Islet of Langerhans (tissue), 1 donor: ENCODE data around the gene TXNRD1.
"Not testable (repeated sequence)": the region's sequence is repeated elsewhere in the genome, so short reads cannot be mapped to it uniquely, and the experiment has no call there.

Experiments used
- FAIRE-seq: peaks from one replicate; lab custom pipeline; 2011; peaks lifted over from hg19 to GRCh38; lab: Jason Lieb, UNC

TXNRD1 gene

DNA sequence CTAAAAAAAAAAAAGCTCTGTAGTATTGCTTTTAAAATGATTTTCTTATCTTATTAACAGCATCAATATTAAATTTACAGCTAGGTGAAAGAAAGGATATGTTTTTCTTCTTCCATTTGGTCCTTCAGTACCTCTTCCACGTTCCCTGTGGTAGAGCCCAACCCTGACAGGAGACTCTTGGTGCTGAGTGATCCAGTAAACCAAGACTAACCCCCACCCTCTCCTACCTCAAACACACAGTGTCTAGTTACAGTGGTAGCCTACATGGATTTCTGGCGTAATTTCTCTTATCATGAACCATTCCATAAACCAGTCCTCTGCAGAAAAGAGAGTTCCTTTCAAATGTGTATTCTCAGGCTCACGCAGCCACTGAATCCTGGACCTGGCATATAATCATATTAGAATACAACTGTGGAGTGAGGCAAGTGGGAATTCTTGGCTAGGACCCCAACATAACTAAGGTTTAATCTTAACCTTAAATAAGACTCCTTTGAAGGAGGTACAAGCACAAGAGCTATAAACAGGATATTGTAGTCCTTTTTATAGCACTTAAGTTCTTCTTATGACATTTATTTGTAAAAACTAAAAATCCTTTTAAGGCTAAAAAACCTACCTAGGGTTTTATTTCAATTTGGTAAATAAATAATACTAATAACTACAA, 27.1 kb downstream of the TXNRD1 start:
- no peak for FAIRE-seq

GRCh38 chr12:104243551-104243950, 28.0 kb downstream of the TXNRD1 start:
- FAIRE-seq: no peak

GRCh38 chr12:104243971-104244370, 28.4 kb downstream of the TXNRD1 start:
- no peak for FAIRE-seq

DNA sequence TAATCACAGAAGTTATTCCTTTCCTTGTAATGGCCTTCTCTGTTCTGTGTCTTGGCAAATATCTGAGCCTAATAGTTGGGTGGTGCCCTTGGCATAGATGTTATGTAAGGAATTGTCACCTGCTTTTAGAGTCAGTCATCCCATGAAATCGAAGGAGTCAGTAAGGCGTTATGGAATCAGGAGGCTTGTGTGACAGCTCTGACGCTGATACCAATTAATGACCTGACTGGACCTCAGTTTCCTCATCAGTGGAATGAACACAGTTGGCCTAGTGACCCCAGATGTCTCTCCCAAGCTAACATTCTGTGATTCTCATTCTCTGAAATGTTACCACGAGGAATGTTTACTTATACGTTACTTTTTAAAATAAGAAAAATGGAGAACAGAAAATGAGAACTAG, 32.1 kb downstream of the TXNRD1 start:
- FAIRE-seq: no peak

DNA sequence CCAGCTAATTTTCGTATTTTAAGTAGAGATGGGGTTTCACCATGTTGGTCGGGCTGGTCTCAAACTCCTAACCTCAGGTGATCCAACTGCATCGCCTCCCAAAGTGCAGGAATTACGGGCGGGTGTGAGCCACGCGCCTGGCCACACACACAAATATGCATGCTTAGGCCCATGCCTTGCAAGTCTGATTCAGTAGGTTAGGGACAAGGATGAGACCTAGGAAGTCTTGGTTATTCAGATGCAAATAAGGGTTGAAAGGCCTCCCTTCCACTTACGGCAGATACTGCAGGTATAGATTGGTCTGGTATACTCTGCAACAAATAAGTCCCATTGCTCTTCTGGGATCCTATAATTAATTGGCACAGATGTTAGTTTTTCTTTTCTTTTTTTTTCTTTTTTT, 32.9 kb downstream of the TXNRD1 start:
- FAIRE-seq: no peak

GRCh38 chr12:104249017-104249416, 33.4 kb downstream of the TXNRD1 start:
- no peak for FAIRE-seq

GRCh38 chr12:104249898-104250297, 34.3 kb downstream of the TXNRD1 start:
- no peak for FAIRE-seq

GRCh38 chr12:104250366-104251125, 35.0 kb downstream of the TXNRD1 start:
- no peak for FAIRE-seq

DNA sequence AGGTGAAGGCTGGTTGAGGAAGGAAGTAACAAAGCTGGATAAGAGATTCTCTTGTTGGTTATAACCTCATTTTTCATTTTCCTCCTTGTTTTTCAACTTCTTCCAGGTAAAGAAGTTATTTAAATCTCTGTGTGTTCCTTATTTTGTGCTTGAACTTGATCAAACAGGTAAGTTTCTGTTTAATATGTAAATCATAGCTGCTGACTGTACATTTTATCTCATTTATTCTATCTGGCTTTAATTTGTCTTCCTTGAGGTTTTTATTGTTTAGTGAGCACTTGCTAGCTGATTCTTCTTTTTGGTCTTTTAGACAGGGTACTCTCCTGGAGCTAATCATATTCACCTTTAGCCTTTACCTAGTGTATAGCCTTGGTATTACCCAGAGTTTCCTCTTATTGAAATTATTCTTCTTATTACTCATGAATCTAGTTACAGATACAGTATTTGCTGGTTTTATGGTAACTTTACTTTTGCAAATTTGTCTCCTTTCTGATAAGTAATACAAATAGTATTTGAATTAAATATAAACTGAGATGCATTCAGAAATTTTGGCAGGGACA, 42.4 kb downstream of the TXNRD1 start:
- no peak for FAIRE-seq

- FAIRE-seq: no peak
These were observed 43.0 kb downstream of the TXNRD1 start for GRCh38 chr12:104258476-104259067.

GRCh38 chr12:104263026-104263425, 47.4 kb downstream of the TXNRD1 start:
- FAIRE-seq: no peak

DNA sequence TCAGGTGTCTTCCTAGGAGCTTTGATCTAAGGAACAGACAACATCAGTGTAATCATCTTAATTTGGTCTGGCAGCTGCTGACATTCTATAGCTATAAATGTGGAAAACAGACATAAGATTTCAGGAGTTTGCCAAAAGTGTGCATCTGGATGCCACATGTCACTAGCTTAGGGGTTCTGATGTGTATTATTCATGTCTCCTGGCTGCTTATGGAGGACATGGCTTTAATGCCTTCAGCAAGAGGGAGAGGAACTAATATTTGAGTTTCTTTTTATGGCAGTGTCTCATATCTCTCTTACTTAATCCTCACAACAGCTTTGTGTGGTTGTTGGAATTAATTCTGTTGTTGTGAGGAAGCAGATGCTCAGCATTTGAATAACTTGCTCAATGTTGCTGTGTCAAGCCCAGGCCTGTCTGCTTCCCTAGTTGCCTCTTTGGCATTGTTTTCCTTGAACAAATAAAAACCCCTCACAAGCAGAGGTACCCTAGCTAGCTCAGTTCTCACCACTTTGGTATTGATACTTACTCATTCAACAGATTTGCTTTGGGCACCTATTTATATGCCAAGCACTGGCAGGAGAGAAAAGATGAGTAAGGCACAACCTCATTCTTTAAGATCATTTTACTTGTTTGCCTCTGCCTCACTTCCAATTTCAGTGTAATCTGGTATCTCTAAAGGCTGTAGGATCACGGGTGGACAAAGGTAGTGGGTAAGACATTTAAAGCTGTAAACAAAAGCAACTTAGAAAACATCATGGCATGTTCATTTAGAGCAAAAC, 48.2 kb downstream of the TXNRD1 start:
- no peak for FAIRE-seq

DNA sequence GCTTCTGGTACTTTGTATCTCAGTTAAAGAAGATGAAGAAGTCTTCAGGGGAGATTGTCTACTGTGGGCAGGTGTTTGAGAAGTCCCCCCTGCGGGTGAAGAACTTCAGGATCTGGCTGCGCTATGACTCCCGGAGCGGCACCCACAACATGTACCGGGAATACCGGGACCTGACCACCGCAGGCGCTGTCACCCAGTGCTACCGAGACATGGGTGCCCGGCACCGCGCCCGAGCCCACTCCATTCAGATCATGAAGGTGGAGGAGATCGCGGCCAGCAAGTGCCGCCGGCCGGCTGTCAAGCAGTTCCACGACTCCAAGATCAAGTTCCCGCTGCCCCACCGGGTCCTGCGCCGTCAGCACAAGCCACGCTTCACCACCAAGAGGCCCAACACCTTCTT, 49.9 kb downstream of the TXNRD1 start:
- not testable (repeated sequence) for FAIRE-seq

DNA sequence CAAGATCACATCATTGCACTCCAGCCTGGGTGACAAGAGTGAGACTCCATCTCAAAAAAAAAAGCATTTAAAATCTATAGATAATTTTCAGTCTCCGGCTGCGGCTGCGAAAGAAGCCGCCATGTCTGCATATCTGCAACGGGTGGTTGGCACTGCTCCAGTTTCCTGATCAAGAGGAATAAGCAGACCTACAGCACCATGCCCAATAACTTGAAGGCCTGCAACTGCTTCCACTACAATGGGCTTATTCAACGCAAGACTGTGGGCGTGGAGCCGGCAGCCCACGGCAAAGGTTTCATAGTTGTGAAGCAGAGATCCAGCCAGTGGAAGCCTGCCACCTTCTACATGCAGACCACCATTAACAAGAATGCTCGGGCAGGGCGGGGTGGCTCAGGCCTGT, 57.4 kb downstream of the TXNRD1 start:
- no peak for FAIRE-seq

DNA sequence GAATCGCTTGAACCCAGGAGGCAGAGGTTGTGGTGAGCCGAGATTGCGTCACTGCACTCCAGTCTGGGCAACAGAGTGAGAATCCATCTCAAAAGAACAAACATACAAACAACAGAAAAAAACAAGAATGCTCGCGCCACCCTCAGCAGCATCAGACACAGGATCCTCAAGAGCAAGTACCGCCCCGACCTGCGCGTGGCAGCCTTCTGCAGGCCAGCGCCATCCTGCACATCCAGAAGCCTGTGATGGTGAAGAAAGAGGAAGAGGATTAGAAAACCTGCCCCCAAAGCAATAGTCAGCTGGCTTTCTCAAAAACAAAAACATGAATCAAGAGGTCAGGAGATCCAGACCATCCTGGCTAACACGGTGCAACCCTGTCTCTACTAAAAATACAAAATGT, 57.9 kb downstream of the TXNRD1 start:
- FAIRE-seq: no peak

DNA sequence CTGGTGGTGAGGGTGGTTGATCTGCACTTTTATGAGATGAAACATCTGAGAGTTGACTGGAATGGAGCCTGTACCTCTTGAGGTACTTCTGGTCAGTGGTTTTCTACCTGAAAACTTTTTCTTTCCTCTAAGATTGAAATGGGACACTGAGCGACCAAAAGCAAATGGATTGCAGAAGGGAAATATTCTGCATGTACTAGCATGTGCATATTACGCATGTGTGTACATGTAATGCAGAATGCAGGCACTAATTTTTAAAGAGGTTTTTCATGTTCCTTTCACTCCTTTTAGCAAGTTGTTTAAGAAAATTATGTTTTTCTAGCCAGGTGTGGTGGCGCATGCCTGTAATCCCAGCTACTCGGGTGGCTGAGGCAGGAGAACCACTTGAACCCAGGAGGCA, 59.2 kb downstream of the TXNRD1 start:
- no peak for FAIRE-seq

- no peak for FAIRE-seq
These were observed 60.1 kb downstream of the TXNRD1 start for GRCh38 chr12:104275689-104276088.

DNA sequence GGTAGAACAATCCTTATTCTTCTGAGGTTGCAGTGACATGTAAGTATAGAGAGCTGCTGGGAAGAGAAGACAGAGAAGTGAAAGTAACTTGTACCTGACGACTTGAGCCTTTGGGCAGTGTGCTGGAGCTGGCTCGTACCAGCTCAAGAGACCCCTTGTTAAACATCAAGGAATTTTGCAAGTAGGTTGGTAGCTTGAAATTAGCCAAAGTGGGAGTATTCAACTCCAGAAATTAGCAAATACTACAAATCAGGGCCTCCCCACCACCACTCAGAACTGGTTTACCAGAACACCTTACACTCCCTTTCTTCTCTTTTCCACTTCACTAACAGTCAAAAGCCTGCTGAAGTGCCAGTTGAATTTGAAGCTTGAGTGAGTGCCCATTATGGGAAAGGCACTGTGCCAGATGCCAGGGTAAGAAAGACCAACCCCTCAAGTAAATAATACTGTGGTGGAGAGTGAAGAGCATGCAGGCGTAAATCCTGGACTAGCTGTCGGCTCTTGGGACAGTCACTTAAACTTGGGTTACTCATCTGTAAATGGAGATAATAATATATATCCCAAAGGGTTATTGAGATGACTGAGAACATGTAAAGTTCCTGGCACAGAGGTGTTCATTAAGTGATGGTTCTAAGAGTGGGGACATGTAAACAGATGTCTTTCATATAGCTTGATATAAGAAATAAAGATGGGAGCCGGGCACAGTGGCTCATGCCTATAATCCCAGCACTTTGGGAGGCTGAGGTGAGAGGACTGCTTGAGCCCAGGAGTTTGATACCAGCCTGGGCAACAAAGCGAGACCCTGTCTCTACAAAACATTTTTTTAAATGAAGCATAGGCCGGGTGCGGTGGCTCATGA, 60.9 kb downstream of the TXNRD1 start:
- FAIRE-seq: no peak

- FAIRE-seq: no peak
These were observed 63.6 kb downstream of the TXNRD1 start for GRCh38 chr12:104279164-104279563.

- FAIRE-seq: no peak
These were observed 64.5 kb downstream of the TXNRD1 start for GRCh38 chr12:104280111-104280510.

GRCh38 chr12:104280717-104281458, 65.3 kb downstream of the TXNRD1 start:
- no peak for FAIRE-seq
